SKM-1 treated with dmso at 0.1 percent for 144 hours (cell line): ENCODE data around the gene CELF3.
A peak's percentile ranks its signal among the peaks of the same experiment; 100 is the strongest.
"Not testable (repeated sequence)": the region's sequence is repeated elsewhere in the genome, so short reads cannot be mapped to it uniquely, and the experiment has no call there.

Source experiments
- DNase-seq: peaks from one replicate; lab custom pipeline; 2025; ENCODE audit not compliant: unreplicated experiment; lab: John Stamatoyannopoulos, UW

The CELF3 gene

DNA sequence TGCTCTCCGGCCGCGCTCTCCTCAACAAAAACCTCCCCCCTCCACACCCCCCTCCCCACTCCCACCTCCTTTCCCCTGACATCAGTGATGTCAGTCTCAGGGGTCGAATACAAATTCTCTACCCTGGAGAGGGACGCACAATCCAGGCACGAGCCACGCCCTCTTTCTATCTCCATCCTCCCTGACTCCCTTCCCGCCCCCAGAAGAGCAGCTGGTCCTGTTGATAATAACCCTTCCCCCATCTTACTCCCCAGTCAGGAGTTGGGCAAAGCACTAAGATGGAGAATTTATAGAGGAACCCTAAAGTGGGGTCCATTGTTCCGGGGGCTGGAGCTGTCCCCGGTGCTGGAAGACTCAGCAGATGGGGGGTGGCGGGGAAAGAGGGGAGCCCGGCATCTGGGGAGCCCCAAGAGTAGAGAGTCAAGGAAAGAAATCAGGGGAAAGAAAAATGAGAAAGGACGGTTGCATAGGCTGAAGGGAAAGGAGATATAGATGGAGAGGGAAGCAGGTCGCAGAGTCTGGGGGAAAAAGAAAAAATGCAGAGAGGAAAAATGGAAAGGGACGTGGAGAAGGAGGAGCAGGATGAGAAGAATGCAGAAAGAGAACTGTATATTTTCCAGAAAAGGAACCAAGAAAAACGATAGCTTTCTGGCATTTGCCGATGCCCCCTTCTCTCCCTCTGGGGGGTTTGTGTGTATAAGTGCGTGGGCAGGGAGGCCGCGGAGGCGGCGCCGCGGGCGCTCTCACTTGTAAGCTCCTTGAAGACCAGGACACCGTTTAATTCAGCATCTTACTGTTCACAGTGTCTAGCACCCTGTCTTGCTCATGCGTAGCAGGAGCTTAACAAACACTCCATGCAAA lies at the start of gene CELF3:
TSS of gene CELF3 (minus strand) at position 33 of the 861 bp plus-strand sequence. CDS start 783 bp downstream, outside the sequence.
- no peak for DNase-seq

DNA sequence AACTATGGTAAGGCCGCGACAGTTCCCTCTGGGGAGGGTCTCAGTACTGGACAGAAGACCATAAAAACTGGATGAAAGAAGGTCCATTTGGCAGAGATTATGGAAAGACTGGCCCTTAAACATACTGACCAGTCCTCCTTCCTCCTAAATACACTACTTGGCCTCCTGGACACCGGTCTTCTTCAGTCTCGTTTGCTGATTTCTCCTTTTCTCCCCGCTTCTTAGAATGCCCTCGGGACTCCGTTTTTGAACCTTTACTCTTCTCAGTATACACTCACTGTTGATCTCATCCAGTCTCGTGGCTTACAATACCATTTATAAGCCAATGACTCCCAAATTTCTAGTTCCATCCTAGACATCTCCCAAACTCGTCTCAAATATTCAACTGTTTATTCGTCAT lies 47.4 kb upstream of the CELF3 start:
- no peak for DNase-seq

DNA sequence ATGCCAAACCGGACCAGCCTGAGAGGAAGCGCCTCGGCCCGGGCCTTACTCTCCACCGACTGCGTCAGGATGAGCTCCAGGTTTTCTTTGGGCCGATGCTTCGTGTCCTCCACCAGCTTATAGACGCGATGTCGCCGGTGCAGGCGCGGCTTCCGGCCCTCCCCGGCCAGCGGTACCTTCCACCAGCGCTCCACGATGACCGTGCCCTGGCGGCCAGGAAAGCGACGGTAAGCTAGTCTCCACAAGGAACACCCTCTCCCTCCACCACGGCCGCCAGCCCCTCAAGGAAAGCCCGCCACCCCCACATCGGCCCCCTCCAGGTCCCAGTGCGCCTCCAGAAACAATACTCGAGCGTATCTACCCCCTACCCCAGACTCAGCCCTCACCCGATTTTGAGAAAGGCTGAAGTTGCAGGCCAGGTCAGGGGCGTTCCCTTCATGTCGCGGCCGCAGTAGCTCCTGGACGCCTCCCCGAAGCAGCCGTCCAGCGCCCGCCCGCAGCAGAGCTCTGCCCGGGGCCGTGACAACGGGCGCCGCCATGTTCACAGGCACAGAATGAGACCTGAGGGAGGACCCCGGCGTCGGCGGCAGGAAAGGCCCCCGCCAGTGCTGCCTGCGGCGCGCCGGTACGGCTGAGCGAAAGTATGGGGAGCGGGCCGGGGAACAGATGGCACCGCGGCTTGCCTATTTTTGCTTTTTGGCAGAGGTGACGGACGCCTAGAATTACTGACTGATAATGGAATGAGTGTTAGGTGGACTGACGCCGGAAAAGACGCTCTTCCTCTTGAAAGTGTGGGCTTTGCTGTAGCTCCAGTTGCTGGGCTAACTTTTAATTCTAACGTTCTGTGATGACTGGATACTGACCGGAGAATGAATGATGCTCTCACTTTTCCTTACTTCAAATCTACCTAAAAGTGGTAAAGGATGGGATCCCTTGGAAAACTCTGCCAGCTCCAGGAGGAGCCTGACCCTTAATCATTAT lies 46.6 kb upstream of the CELF3 start, which contains the start of gene MRPL9:
TSS of gene MRPL9 (minus strand) at position 556 of the 981 bp plus-strand sequence. CDS start at position 539, 17 bp downstream.
- DNase-seq: peak; percentile 84

DNA sequence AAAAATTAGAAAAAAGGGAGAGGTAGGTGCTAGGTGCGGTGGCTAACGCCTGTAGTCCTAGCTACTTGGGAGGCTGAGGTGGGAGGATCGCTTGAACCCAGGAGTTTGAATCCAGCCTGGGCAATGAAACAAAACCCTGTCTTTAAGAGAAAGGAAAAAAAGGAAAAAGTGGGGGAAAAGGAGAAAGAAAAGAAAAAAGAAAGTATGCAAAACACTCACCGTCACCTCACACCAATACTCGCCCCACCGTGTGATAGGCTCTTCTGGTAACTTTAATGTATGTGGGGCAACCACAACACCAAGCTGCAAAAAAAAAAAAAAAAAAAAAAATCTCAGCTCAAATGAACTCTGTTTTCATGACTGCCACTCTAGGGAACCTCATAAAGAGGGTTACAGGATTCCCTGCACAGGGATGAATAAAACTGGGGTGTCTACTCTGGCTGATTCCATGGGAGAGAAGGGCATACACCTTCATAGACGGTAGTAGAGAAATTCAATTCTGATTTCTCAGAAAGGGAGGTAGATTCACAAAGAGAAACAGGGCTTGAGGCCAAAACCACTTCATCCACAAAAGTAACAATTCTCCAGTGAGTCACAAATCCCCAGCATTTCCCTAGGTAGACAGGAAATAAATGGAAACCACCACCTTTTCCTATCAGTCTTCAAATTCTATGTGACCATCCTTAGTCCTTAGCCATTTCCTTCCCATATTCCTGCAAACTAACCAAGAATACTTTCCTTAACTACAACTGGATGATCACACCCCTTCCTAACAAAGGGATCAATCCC lies 44.2 kb upstream of the CELF3 start:
- no peak for DNase-seq

DNA sequence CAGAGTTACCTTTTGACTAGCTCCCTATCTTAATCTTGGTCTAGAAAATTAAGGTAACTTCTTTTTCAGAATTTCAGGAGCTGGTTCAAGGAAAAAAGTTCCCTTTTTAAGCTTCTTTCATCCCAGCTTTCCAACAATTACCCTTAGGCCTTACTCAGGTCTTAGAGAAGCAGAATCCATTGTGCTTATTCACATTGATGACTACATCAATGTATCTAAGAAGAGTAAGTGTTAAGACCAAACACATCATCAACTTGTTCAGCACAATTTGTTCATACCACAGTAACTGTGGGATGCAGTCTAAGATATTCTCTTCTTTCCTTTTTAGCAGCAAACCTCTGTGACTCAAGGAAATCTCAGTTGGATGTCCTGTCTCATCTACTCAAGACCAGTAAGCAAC lies 42.6 kb upstream of the CELF3 start:
- DNase-seq: no peak

DNA sequence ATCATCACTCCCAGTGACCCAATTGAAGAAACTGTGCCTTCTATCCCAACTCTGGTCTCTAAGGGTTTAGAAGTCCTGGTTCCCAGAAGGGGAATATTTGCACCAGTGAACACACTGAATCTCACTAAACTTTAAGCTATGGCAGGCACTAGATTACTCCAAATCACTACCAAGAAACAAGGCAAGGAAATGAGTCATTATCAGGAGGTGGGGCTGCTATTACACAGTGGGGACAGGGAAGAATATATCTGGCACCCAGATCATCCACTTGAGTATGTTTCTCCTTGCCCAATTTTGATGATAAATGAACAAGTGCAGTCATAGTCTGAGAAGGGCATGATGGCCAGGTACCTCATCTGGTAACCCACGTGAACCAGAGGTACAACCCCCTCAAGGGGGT lies 39.7 kb upstream of the CELF3 start:
- DNase-seq: no peak

DNA sequence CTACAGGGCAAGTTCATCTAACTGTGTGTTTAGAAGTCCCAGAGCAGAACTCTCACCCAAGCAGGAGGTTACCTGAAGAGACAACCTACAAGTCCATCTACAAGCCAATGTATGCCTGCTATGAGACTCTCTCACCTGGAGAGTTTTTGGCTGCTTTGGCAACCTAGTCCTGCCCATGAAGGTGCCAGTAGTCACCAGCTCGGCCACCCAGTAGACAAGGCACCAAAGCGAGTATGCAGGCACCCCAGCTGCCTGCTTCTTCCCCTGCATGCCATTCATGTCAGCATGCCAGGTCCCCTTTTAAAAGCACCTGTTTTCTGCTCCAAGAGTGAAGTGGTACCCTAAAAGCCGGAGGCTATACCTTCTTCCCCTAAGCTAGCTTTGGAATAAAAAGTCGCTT lies 24.9 kb upstream of the CELF3 start:
- DNase-seq: no peak

DNA sequence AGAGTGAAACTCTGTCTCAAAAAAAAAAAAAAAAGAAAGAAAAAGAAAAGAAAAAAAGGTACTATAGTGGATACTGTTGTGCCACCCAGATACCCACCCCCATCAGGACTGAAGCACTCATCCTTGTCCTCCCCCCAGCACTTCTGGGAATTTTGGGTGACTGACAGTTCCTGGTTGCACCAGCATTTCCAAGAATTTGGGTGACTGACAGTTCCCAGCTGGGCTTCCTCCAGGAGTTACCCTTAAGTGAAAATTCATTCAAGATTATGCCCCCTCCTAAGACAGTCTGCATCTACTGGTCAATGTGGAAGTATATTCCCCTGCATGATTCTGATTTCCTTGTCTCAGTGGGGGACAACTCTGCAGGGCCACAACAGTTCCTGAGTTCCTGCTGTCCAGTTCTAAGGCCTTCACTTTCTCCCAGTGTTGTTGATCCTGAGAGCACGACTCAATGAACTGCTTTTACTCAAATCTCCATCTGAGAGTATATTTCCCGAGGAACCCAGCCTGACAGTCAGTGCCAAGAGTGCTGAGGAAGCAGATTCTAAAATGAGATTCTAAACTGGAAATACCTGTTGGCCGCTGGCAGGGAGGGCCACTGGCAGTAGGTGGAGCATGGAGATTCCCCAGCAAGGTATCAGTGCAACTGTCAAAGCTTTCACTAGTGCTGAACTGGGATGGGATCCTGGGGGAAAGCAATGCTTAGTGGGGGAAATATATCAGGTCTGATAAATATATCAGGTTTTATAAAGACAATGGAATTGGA lies 23.2 kb upstream of the CELF3 start:
- no peak for DNase-seq

DNA sequence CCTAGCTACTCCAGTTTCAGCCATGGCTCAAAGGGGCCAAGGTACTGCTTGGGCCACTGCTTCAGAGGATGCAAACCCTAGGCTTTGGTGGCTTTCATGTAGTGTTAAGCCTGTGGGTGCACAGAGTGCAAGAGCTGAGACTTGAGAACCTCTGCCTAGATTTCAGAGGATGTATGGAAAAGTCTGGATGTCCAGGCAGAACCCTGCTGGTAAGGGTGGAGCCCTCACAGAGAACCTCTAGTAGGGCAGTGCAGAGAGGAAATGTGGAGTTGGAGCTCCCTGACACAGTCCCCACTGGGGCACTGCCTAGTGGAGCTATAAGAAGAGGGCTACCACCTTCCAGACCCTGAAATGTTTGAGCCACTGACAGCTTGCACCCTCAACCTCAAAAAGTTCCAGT lies 20.9 kb upstream of the CELF3 start:
- no peak for DNase-seq

DNA sequence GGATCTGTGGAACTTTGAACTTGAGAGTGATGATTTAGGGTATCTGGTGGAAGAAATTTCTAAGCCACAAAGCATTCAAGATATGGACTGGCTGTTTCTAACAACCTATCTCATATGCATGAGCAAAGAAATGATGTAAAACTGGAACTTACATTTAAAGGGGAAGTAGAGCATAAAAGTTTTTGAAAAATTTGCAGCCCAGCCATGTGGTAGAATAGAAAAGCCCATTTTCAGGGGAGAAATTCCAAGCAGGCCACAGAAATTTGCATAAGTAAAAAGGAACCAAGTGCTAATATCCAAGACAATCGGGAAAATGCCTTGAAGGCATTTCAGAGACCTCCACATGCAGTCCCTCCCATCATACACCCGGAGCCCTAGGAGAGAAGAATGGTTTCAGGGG lies 20.4 kb upstream of the CELF3 start:
- DNase-seq: no peak

DNA sequence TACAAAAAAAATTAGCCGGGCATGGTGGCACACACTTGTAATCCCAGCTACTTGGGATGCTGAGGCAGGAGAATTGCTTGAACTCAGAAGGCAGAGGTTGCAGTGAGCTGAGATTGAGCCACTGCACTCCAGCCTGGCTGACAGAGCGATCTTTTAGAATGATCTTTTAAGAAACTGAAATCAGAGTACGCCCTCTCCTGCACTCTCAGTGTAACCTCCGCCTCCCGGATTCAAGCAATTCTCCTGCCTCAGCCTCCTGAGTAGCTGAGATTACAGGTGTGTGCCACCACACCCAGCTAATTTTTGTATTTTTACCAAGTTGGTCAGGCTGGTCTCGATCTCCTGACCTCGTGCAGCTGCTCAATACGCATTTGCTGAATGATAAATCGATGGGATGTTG lies 17.4 kb upstream of the CELF3 start:
- not testable (repeated sequence) for DNase-seq

DNA sequence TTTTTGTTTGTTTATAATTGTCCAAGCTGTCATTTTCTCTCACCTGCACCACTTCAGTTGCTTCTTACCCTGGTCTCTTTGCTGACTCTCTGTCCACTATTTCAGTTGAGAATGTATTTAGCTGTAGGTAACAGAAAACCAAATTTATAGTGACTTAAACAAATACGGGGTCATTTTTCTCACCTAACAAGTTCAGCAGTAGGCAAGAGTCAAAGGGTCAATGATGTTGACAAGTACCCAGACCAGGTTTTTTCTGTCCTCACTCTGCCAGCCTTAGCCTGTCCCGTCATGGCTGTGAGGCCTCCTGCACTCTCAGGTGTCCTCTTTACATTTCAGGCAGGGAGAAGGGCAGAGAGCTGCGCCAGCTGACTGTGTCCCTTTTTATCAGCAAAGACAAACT lies 16.5 kb upstream of the CELF3 start:
- DNase-seq: no peak

DNA sequence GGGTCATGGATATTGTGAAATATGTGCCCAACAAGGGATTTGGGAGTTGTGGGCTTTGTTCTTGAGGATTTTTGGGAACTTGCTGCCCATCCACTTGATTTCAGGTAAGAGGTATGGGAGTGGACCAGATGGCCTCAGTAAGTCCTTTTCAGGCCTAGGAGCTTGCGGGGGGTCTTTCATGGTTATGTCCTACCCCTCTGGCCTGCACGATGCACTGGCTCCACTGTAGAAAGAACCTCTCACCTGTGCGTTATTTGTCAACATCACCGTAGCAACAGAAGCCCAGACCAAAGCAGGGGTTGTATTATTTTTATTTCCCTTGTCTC lies 13.3 kb upstream of the CELF3 start:
- no peak for DNase-seq

DNA sequence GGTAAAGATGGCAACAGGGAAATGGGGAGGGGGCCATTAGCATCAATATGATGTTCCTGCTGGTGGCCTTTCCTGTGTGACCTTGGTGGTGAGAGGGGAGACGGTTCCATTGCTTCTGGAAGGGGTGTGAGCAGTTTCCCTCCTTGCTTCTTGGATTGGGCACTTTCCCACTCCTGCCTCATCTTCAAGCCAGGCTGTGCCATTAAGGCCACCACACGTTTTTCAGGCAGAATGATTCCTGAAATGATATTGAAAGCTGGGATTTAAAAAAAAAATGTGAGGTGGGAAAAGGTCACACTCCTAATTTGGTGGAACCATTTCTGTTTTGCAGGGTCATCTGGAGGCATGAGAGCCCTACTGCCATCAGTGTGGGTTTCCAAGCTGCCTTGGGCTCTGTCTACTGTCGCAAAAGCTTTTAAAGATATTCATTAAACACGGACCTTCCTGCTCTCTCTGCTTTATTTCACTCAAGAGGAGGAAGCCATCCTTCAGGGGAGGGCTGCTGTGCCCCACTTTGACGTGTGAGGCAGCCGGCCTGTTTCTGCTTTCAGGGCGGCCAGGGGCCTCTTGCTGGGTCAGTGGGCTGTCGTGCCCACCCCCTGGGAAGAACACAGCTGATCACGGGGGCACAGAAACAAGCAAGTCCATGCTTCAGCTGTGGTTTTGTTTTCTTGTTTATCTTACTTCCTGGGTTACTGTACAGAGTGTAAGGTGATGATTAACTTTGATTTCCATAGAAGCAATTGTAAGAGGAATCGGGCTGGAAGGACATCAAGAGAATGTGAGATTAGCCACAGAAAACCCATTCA lies 12.8 kb upstream of the CELF3 start:
- DNase-seq: no peak

DNA sequence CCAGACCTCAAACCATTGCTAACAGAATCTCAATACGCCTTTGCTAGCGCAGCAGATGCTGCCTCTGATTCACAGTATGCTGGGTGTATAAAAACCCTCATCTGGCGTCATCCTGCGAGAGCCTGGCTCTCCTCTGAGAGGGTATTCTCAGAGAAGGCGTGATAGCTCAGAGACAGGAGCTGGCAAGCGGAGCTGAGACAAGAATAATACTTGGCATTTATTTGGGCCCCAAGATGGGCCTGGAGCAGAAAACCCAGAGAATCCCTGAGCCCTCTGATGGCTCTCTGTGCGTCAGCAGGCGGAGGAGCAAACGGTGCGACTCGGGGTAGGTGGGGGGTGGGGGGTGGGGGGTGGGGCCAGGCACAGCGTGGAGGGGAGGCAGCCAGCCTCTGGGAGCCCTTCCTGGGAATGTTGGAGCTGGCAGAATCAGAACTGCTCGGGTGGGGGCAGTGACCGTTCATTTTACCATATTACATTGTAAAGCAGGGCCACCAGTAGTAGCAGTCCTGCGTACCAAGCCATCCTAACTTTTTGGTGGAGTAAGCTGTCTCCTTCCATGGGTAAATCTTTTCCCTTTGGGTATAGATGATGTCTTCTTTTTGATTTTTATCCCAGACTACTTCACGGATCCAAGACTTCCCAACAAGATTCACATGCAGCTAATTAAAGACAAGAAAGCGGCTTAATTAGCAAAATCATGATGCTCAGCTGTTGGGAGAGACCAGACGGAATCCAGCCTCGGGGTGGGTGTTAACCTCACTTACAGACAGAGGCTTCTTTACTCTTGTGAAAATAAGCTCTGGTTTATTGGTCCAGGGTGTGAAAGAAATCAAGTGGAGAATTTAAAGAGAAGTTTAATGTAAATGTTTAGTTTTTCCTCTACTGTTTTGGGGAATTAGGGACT lies 11.8 kb upstream of the CELF3 start:
- DNase-seq: no peak

DNA sequence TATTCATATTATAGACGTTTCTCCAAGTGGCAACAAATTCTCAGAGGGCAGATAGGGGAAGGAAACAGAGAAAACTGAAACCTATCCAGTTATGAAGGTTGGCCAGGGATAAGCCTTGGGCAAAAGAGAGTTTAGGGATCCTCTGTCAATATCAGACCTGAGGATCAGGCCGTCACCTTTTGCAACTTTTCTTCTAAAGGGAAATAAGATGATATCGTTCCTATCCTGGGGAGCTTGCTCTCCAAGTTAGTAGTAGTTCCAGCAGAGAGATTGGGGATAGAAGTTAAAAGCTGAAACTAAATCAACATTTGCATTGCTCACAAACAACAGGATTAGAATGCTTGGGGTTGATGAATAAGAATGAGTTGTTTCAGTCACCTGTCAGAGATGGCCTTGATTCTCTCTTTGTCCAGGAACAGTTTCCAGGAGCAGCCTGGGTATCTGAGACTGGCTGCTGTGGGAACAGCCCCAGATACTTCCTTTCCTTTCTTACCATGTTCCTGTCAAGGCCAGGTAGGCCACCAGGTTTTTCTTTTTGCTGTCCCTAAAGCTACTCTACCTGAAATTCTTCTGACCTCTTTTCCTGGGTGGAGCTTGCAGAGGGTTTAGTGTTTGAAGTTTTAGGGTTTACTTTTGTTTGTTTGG lies 7.2 kb upstream of the CELF3 start:
- no peak for DNase-seq

DNA sequence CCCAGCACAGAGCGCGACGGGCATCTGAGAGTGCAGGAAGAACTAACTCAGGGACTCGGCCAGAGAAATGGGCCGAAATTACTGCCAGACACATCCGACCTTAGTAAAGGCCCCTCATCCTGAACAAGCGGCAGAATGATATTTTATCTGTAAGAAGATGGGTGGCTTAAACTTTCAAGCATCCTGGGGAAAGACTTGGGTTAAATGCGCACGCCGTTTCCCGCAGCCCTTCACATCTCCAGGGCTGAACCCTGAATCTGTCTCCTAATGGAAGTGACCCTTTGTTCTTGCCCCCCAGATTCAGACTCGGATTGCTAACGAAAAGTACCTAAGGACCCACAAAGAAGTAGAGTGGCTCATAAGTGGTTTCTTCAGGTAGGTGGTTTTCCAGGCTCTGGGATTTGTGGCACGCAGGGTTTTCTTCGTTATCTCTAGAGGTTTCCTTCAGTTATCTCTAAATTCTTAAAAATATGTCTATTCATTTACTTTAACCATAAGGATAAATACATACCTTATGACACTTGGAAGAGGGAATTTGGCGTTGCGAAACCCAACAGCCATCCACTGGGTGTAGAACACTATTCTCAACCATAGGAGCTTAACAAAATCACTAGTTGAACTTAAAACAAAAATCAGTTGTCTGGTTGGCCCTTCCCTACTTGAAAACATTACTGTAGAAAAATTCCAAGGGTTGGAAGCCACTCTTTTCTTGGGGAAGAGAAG lies 5.3 kb upstream of the CELF3 start:
- DNase-seq: no peak
